BLaER1 (cell line): ENCODE measurements around the gene CAVIN3.

Experiments used
- H3K27ac ChIP-seq: shearing (Covaris generic); formaldehyde crosslinking; 2 replicates; pipeline ENCODE4 v1.8.1; 2022
- H3K27me3 ChIP-seq: shearing (Covaris generic); formaldehyde crosslinking; 2 replicates; pipeline ENCODE4 v1.8.1; 2022
- H3K36me3 ChIP-seq: shearing (Covaris generic); formaldehyde crosslinking; 2 replicates; pipeline ENCODE4 v1.8.1; 2022
- H3K4me1 ChIP-seq: shearing (Covaris generic); formaldehyde crosslinking; 2 replicates; pipeline ENCODE4 v1.8.1; 2022
- H3K4me2 ChIP-seq: shearing (Covaris generic); formaldehyde crosslinking; 2 replicates; pipeline ENCODE4 v1.8.1; 2022
- H3K4me3 ChIP-seq: shearing (Covaris generic); formaldehyde crosslinking; 2 replicates; pipeline ENCODE4 v1.8.1; 2022
- H3K9ac ChIP-seq: shearing (Covaris generic); formaldehyde crosslinking; 2 replicates; pipeline ENCODE4 v1.8.1; 2022
- H3K9me3 ChIP-seq: shearing (Covaris generic); formaldehyde crosslinking; 2 replicates; pipeline ENCODE4 v1.8.1; 2022
- H4K20me1 ChIP-seq: shearing (Covaris generic); formaldehyde crosslinking; 2 replicates; pipeline ENCODE4 v1.8.1; 2022
- Cebpa-rat ChIP-seq: shearing (Covaris generic); IDR thresholded peaks from 2 replicates; pipeline ENCODE4 v1.8.1; 2022

Gene CAVIN3

DNA sequence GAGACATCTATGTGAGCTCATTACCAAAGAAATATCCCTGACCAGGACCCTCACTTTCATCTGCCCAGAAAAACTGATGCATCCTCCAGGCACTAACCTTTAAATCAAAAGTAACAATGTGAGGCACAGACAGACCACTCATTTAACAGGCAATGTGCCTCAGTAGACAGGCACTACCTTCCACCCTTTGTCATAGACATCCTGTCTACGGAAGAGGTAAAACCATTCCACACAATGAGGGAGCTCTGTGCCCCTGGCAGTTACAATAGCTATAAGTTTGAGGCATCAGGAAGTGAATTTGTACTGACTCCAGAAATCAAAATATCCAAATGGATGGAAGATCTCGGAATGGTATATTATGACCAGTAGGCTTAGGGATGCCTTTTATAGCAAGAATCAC is 6.7 kb upstream of the CAVIN3 start:
- Histone ChIP-seq H3K9ac (no peak overlapping the region), H3K4me3 (no peak overlapping the region), H3K4me2 (no peak overlapping the region), H3K27ac (no peak overlapping the region), H3K9me3 (no peaks in the 10 kb centered on the region), H3K27me3 (no peaks in the 10 kb centered on the region), H4K20me1 (no peaks in the 10 kb centered on the region), H3K4me1 (no peaks in the 10 kb centered on the region), H3K36me3 (no peaks in the 10 kb centered on the region)
- no peak for TF ChIP-seq Cebpa-rat

DNA sequence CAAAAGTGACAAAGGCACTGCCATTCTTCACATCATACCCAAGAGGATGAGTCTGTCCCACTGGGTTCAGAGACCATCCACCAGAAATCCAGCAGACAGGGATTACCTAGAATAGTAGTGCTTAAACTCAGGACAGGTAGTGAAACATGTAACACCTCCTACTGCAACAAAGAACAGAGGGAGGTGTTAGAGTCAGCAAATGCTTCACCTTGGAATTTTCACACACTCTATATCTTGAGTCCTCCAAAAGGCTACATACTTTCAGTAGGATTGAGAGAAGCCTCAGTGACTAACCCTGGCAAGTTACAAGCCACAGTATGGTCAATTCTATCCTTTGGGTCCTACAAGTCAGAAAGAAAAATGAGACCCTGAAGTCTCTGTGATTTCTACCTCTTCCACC is 6.0 kb upstream of the CAVIN3 start:
- no peak overlapping the region for H3K9ac ChIP-seq
- no peak overlapping the region for H3K4me2 ChIP-seq
- H3K36me3 ChIP-seq: no peaks in the 10 kb centered on the region
- TF ChIP-seq Cebpa-rat: no peak
- no peak overlapping the region for H3K4me3 ChIP-seq
- H3K4me1 ChIP-seq: no peaks in the 10 kb centered on the region
- no peaks in the 10 kb centered on the region for H3K9me3 ChIP-seq
- H3K27ac ChIP-seq: no peak overlapping the region
- H4K20me1 ChIP-seq: no peaks in the 10 kb centered on the region
- H3K27me3 ChIP-seq: no peaks in the 10 kb centered on the region

DNA sequence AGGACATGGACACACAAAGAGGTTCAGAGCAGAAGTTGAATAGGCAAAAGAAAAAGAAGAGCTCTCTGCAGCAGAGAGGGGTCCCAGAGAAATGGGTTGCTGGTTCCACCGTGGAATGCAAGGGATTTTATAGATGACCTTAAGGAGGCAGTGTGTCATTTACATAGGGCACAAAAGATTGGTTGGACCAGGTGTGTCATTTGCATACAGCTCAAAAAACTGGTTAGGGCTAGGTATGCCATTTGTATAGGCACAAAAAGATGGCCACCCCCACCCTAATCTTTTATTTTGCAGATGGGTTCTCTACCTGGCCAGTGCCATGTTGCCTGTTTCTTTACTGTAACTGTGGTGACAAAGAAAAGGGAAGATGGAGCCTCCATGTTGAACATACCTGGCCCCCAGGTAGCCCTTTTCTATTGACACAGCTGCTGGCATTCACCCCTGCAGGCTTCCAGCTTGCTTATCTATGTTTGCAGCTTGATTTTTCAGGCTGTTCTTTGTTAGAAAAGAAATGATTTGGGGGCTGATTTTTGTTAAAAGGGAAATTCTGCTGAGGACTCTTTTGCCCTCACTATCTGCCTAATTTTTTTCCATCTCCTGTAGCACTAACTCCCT is 3.1 kb upstream of the CAVIN3 start:
- Histone ChIP-seq H3K9me3 (no peaks in the 10 kb centered on the region; the same call in 1 of the 2 replicates), H3K27ac (no peak overlapping the region), H3K27me3 (no peaks in the 10 kb centered on the region), H3K36me3 (no peaks in the 10 kb centered on the region), H3K4me3 (no peak overlapping the region), H3K9ac (no peak overlapping the region), H3K4me1 (no peaks in the 10 kb centered on the region), H4K20me1 (no peaks in the 10 kb centered on the region), H3K4me2 (no peak overlapping the region)
- no peak for TF ChIP-seq Cebpa-rat

DNA sequence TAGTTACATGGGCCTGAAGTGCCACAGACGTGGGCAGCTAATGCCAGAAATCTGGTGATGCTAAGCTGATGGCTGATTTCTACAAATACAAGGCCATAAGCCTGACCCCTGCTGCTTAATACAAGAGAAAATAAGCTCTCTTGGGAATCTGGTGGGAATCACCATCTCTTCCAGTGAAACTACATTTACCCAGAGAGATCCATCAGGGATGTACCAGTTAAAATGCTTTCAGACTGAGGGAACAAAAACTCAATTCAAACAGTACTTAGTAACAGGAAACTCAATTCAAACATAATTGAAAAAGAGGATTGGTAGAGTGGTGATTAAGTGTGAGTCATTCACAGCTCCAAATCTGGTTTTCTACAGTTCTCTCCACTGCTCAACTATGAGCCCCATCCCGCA is 1.7 kb upstream of the CAVIN3 start:
- no peak overlapping the region for H3K4me3 ChIP-seq
- TF ChIP-seq Cebpa-rat: no peak
- no peak overlapping the region for H3K9ac ChIP-seq
- H3K27me3 ChIP-seq: no peaks in the 10 kb centered on the region
- no peaks in the 10 kb centered on the region for H4K20me1 ChIP-seq
- no peaks in the 10 kb centered on the region for H3K4me1 ChIP-seq
- no peaks in the 10 kb centered on the region; the same call in 1 of the 2 replicates for H3K9me3 ChIP-seq
- no peak overlapping the region for H3K27ac ChIP-seq
- H3K36me3 ChIP-seq: no peaks in the 10 kb centered on the region
- H3K4me2 ChIP-seq: no peak overlapping the region

DNA sequence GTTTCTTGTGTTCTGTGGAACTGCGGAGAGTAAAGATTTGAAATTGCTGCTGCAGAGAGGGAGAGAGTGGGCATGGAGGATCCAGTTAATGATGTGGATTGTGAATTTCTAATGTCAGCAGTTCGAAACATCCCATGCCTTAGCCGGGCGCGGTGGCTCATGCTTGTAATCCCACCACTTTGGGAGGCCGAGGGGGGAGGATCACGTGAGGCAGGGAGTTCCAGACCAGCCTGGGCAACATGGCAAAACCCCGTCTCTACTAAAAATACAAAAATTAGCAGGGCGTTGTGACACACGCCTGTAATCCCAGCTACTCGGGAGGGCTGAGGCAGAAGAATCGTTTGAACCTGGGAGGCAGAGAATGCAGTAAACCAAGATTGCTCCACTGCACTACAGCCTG is 1.1 kb upstream of the CAVIN3 start:
- Histone ChIP-seq H3K9me3 (no peaks in the 10 kb centered on the region; the same call in 1 of the 2 replicates), H3K4me3 (no peak overlapping the region), H4K20me1 (no peaks in the 10 kb centered on the region), H3K27ac (no peak overlapping the region), H3K27me3 (no peaks in the 10 kb centered on the region), H3K36me3 (no peaks in the 10 kb centered on the region), H3K9ac (no peak overlapping the region), H3K4me1 (no peaks in the 10 kb centered on the region), H3K4me2 (no peak overlapping the region)
- no peak for TF ChIP-seq Cebpa-rat

DNA sequence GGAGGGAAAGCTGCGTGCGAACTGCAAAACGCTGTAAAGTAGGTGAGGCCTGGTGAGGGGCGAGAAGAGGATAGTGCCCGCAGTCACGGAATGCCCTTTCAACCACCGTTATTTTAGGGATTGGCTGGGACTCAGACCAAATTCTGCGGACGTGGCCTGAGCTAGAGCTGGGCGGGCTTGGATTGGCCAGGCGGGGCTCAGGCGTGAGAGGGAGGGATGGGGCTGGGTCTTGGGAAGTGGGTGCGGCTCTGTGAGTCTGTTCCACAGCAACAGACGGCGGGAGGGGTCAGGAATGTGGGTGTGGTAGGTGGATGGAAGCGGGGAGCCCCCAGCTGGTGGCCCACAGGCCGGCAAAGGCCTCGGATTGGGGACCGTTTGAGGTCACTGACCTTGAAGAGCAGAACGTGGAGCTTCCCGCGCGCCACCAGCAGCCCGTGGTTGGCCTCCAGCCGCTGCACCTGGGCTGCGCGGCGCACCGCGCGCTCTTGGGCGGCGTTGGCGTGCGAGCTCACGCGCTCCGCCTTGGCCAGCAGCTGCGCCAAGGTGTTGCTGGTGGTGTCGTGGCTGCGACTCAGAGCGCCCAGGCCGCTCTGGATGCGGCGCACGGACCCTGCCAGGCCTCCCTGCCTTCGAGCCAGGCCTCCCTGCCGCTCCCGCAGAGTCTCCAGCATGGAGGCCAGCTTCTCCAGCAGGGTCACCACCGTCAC is 444 bp downstream of the CAVIN3 start:
- H4K20me1 ChIP-seq: no peaks in the 10 kb centered on the region
- H3K9ac ChIP-seq: no peak overlapping the region
- no peaks in the 10 kb centered on the region for H3K36me3 ChIP-seq
- H3K9me3 ChIP-seq: no peaks in the 10 kb centered on the region; the same call in 1 of the 2 replicates
- no peaks in the 10 kb centered on the region for H3K27me3 ChIP-seq
- no peak overlapping the region for H3K4me2 ChIP-seq
- no peaks in the 10 kb centered on the region for H3K4me1 ChIP-seq
- no peak overlapping the region for H3K27ac ChIP-seq
- no peak for TF ChIP-seq Cebpa-rat
- H3K4me3 ChIP-seq: no peak overlapping the region

DNA sequence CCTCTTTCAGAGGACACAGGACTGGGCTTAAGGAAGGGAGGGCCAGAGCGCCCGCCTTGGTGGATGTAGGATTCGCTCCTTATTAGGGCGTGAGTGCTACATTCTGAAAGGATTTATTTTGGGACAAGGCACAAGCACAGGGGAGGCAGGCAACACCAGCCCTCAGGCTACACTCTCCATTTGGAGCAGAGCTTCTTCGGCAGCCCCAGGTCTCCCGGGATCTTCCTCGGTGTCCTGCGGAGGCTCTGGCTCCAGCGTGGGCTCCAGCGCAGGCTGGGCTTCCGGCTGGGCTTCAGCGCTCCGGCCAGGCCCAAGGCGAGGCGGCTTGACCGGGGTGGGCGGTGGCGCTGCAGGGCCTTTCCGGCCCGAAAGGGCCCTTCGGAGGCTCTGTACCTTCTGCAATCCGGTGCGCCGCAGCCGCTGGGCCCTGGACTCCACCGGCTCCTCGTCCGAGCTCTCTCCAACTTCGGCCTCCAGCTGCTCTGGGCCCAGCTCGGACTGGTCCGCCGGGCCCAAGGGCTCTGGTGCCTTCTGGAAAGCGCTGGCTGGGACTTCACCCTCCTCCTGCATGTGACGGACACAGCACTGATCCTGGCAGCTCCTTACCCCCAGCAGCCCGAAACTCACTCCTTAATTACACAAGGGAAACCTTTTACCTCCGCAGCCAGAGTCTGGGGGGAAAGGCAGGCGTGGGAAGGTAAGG is 1.1 kb downstream of the CAVIN3 start:
- no peaks in the 10 kb centered on the region for H3K36me3 ChIP-seq
- no peak overlapping the region for H3K4me3 ChIP-seq
- no peaks in the 10 kb centered on the region for H4K20me1 ChIP-seq
- no peaks in the 10 kb centered on the region; the same call in 1 of the 2 replicates for H3K9me3 ChIP-seq
- no peak overlapping the region for H3K27ac ChIP-seq
- TF ChIP-seq Cebpa-rat: no peak
- H3K9ac ChIP-seq: no peak overlapping the region
- H3K4me2 ChIP-seq: no peak overlapping the region
- H3K27me3 ChIP-seq: no peaks in the 10 kb centered on the region
- no peaks in the 10 kb centered on the region for H3K4me1 ChIP-seq

DNA sequence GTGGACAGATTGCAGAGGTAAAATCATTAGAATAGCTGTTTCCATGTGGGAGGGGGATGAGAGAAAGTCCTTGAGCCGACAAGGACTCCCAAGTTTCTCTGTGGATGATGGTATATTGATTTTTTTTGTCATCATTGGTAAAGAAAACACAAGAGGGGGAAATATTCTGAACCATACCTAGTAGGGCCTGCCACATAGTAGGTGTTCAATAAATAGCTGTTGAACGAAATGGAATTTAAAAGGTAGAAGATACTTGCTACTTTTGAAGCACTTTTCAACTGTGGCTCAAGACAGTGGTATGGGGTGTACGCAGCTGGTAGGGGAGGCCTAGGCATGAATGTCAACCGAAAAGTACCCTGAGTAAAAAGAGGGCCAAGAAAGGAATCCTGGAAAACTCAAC is 2.1 kb downstream of the CAVIN3 start:
- no peak for TF ChIP-seq Cebpa-rat
- Histone ChIP-seq H3K4me1 (no peaks in the 10 kb centered on the region), H4K20me1 (no peaks in the 10 kb centered on the region), H3K27me3 (no peaks in the 10 kb centered on the region), H3K36me3 (no peaks in the 10 kb centered on the region), H3K4me3 (no peak overlapping the region), H3K9me3 (no peaks in the 10 kb centered on the region; the same call in 1 of the 2 replicates), H3K4me2 (no peak overlapping the region), H3K9ac (no peak overlapping the region), H3K27ac (no peak overlapping the region)

DNA sequence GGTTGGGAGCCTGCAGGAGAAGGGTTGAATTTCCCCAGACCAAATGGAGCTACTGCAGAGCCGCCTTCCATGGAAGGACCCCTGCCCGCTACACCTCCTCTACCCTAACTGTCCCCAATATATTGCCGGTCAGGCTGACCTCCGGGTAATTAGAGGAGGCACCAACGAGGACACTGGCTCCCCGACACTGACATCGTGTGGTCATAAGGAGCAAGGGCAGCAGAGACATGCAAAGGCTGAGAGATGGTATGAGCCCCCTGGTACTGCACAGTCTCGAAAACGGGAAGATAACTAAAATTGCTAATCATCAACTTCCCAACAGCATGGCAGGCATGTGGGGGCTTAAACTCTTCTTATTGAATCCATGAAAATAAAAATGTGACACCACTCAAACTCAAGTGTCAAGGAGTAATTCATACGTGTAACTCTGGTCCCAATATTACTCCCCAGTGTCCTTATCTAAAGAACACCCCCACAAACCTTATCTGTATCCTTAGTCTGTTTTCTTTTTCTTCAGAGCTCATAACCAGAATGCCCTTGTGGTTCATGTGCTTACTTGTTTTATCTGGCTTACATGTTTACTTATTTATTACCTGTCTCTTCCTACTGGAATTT is 4.4 kb downstream of the CAVIN3 start:
- no peak overlapping the region for H3K27ac ChIP-seq
- no peak overlapping the region for H3K4me2 ChIP-seq
- H3K9me3 ChIP-seq: no peaks in the 10 kb centered on the region; the same call in 1 of the 2 replicates
- no peaks in the 10 kb centered on the region for H3K36me3 ChIP-seq
- H3K4me3 ChIP-seq: no peak overlapping the region
- no peaks in the 10 kb centered on the region for H3K27me3 ChIP-seq
- H3K9ac ChIP-seq: no peak overlapping the region
- H3K4me1 ChIP-seq: no peaks in the 10 kb centered on the region
- no peak for TF ChIP-seq Cebpa-rat
- H4K20me1 ChIP-seq: no peaks in the 10 kb centered on the region

DNA sequence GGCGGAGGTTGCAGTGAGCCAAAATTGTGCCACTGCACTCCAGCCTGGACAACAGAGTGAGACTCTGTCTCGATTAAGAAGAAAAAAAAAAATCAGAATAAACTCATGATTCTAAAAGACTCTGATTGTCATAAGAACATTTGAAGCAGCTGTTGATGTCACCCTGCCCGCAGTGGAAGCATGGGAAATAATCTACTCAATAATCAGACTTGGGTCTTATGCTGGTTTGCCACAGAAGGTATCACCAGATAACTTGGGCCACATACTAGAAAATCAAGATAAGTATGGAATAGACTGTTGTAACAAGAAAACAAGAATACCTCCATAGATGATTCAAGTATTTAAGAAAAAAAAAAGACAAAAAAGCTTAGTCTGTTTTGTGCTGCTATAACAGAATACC is 8.2 kb downstream of the CAVIN3 start:
- H4K20me1 ChIP-seq: no peaks in the 10 kb centered on the region
- no peaks in the 10 kb centered on the region for H3K9me3 ChIP-seq
- no peak overlapping the region for H3K4me2 ChIP-seq
- H3K9ac ChIP-seq: no peak overlapping the region
- no peak overlapping the region for H3K4me3 ChIP-seq
- H3K27ac ChIP-seq: no peak overlapping the region
- H3K27me3 ChIP-seq: no peaks in the 10 kb centered on the region
- H3K4me1 ChIP-seq: no peaks in the 10 kb centered on the region
- H3K36me3 ChIP-seq: no peaks in the 10 kb centered on the region
- no peak for TF ChIP-seq Cebpa-rat
